ENCODE measurements around the gene SCN9A.
"Not testable (repeated sequence)": the region's sequence is repeated elsewhere in the genome, so short reads cannot be mapped to it uniquely, and the experiment has no call there.

The SCN9A gene

GRCh38 chr2:166238176-166238575, 137.6 kb downstream of the SCN9A start:
- DNase-seq, result no peak

- no peak for DNase-seq
Observed at GRCh38 chr2:166234112-166234846, 141.5 kb downstream of the SCN9A start.

GRCh38 chr2:166233244-166233643, 142.5 kb downstream of the SCN9A start:
- DNase-seq, result no peak

GRCh38 chr2:166230724-166231070, 145.0 kb downstream of the SCN9A start:
- DNase-seq, result no peak

GRCh38 chr2:166230024-166230723, 145.6 kb downstream of the SCN9A start:
- DNase-seq, result no peak

- DNase-seq, result no peak
Observed at GRCh38 chr2:166229678-166230023, 146.1 kb downstream of the SCN9A start.

- DNase-seq, result no peak
Observed at GRCh38 chr2:166224197-166224596, 151.5 kb downstream of the SCN9A start.

GRCh38 chr2:166223298-166223697, 152.4 kb downstream of the SCN9A start:
- DNase-seq, result no peak

- DNase-seq, result no peak
Observed at GRCh38 chr2:166211079-166211478, 164.7 kb downstream of the SCN9A start.

GRCh38 chr2:166209944-166210343, 165.8 kb downstream of the SCN9A start:
- DNase-seq, result not testable (repeated sequence)

- DNase-seq, result not testable (repeated sequence)
Observed at GRCh38 chr2:166209367-166209766, 166.4 kb downstream of the SCN9A start.

- DNase-seq, result not testable (repeated sequence)
Observed at GRCh38 chr2:166206153-166206552, 169.6 kb downstream of the SCN9A start.

GRCh38 chr2:166202778-166203177, 173.0 kb downstream of the SCN9A start:
- no peak for DNase-seq

GRCh38 chr2:166197446-166197845, 178.3 kb downstream of the SCN9A start:
- DNase-seq, result no peak

- no peak for DNase-seq
Observed at GRCh38 chr2:166193407-166193806, 182.3 kb downstream of the SCN9A start.

GRCh38 chr2:166188084-166188483, 187.7 kb downstream of the SCN9A start:
- DNase-seq, result no peak

GRCh38 chr2:166184789-166185188, 191.0 kb downstream of the SCN9A start:
- DNase-seq, result no peak

GRCh38 chr2:166181813-166182154, 194.0 kb downstream of the SCN9A start:
- no peak for DNase-seq

- DNase-seq, result peak; percentile 17 to 35
Observed at GRCh38 chr2:166180951-166181812, 194.6 kb downstream of the SCN9A start.

- DNase-seq, result no peak
Observed at GRCh38 chr2:166179201-166179600, 196.5 kb downstream of the SCN9A start.

GRCh38 chr2:166173263-166173662, 202.5 kb downstream of the SCN9A start:
- no peak for DNase-seq

GRCh38 chr2:166171216-166171615, 204.5 kb downstream of the SCN9A start:
- DNase-seq, result no peak

GRCh38 chr2:166170356-166170755, 205.4 kb downstream of the SCN9A start:
- no peak for DNase-seq

- no peak for DNase-seq
Observed at GRCh38 chr2:166167449-166167848, 208.3 kb downstream of the SCN9A start.
